ENCODE data around the gene NTRK3. TPM values are rescaled to one million over a fixed set of nuclear protein-coding genes. Genes with fewer than 3 reads are reported as not detected.

NTRK3 gene
- total and polyA plus RNA-seq, 12 donors, result 0.45 to 5.6 (median 2.3) TPM

DNA sequence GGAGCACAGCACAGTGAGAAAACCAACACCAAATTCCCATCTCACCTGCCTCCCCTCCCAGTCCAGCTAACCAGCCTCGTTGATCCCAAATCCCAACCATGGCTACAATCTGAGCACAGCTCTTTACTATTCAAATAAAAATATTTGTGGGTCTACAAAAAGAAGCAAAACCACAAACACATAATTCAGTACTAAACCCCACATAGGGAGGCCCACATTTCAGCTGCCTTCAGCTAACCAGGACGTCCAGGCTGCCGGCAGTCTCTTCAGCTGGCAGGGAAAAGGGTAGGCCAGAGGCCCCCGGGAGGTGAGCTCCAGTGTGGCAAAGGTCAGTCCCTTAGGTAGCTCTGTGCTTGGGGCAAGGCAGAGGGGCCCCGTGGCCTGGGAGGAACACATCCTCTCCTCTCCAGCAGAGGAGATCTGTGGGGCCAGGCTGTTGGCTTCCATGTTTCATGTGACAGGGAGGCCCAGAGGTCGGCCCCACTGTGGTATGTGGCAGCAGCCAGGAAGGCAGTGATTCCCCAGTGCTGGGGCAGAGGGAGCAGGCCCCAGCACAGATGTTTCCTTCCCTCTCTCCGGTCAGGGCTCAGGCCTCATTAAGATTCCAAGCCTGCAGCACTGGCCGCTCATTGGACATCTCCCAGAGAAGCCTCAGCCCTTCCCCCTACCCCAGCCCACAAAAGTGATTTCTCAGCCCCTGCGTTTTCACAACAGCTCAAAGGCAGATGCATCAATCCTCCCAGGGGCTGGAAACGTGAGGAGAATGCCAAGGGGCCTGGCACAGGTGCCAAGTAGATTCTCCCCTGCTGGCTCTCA is 381.4 kb downstream of the NTRK3 start:
- DNase-seq (peak in 1 of 2 donors; percentile 8), ATAC-seq (peak in 7 of 8 donors; percentile 19 to 70 (median 50))
- Histone ChIP-seq H3K27me3 (no peaks in the 10 kb centered on the region), H3K4me3 (no peak overlapping the region), H3K36me3 (no peaks in the 10 kb centered on the region), H3K27ac (no peak overlapping the region), H3K9me3 (no peaks in the 10 kb centered on the region), H3K4me1 (peaks cover 0 to 16% (median 7%) of the 10 kb centered on the region in 9 donors)
- intact Hi-C loops (cut with DNase I), result loop anchor here in 3 of 10 donors (5.0 to 10.0 kb wide), 3 partner anchors 60 to 647 kb away; no protein-coding TSS in a partner anchor
- TF ChIP-seq CTCF (IDR thresholded peaks at IDR 0.05), result no peak
- 49 to 60% methylated on average over 9 to 10 of the region's 10 CpGs for WGBS, 2 donors

GRCh38 chr15:87873516-87873915 is 383.0 kb downstream of the NTRK3 start:
- no peak for DNase-seq

DNA sequence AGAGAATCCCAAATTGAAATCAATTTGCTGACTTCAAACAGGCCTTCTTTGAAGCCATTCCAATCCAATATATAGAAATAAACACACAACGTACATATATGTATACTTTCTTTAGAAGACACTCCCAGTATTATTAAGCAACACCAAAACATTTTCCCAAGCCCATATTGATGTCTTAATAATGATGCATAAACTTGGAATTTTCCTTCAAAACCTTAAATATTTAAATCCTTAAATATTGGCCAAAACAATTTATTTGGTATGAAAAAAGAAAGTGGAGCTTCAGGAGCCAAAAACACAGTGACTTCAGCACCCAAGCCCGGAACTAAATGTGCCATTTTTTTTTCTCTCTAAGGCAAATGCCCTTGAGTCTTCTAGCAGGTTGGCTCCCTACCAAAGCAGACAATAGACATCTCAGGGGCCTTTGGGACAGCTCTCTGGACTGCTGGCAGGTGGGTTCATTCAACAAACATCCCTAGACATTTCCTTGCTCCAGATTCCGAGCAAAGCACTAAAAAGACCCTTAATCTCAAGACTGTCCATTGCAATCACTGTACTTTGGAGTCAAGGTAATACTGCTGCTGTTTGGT is 384.7 kb downstream of the NTRK3 start:
- H3K27ac ChIP-seq, result no peak overlapping the region
- no peaks in the 10 kb centered on the region for H3K27me3 ChIP-seq
- H3K4me3 ChIP-seq, result no peak overlapping the region
- no peaks in the 10 kb centered on the region for H3K36me3 ChIP-seq
- 59 to 79% methylated on average over 3 of the region's 3 CpGs for WGBS, 2 donors
- intact Hi-C loops (cut with DNase I), result loop anchor here in 3 of 10 donors (5.0 to 10.0 kb wide), 3 partner anchors 57 to 650 kb away; no protein-coding TSS in a partner anchor
- H3K4me1 ChIP-seq, result peaks cover 0 to 8% (median 2%) of the 10 kb centered on the region in 9 donors
- ATAC-seq, result no peak
- H3K9me3 ChIP-seq, result no peaks in the 10 kb centered on the region
- no peak for TF ChIP-seq CTCF (IDR thresholded peaks at IDR 0.05)
- no peak for DNase-seq

More at GRCh38 chr15:87873516-87873915, 383.0 kb downstream of the NTRK3 start:
- H3K27me3 ChIP-seq, result no peaks in the 10 kb centered on the region
- 52 to 72% methylated on average over 8 of the region's 8 CpGs for WGBS, 2 donors
- H3K27ac ChIP-seq, result no peak overlapping the region
- H3K4me3 ChIP-seq, result no peak overlapping the region
- TF ChIP-seq CTCF (IDR thresholded peaks at IDR 0.05), result no peak
- H3K36me3 ChIP-seq, result no peaks in the 10 kb centered on the region
- peaks cover 0 to 16% (median 7%) of the 10 kb centered on the region in 9 donors for H3K4me1 ChIP-seq
- ATAC-seq, result no peak
- no peaks in the 10 kb centered on the region for H3K9me3 ChIP-seq
- intact Hi-C loops (cut with DNase I), result loop anchor here in 3 of 10 donors (5.0 to 10.0 kb wide), 3 partner anchors 59 to 649 kb away; no protein-coding TSS in a partner anchor

DNA sequence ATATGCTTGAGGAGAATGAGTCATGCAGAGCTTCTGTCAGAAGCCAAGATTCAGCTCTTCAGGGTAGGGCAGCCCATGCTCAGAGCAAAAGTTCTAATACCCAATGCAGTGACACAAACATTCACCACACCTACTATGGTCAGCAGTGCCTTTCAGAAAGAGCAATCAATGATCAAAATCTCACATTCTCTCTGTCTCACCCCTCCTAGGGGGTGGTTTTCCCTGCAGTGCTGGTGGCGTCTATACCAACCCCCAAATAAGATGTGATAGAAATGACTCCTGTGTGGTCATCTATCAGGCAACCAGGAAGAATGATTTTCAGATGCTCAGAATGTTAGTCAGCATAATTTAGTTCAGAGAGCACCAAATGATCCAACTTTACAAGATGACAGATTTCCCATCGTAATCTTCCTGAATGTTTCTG is 385.3 kb downstream of the NTRK3 start:
- no peaks in the 10 kb centered on the region for H3K27me3 ChIP-seq
- H3K4me3 ChIP-seq, result no peak overlapping the region
- WGBS, 2 donors, result 90% methylated on average over 2 of the region's 2 CpGs
- DNase-seq, result no peak
- no peak overlapping the region for H3K27ac ChIP-seq
- no peak for ATAC-seq
- no peaks in the 10 kb centered on the region for H3K36me3 ChIP-seq
- intact Hi-C loops (cut with DNase I), result loop anchor here in 3 of 10 donors (5.0 to 10.0 kb wide), 3 partner anchors 56 to 651 kb away; no protein-coding TSS in a partner anchor
- peaks cover 0 to 8% (median 0%) of the 10 kb centered on the region in 9 donors for H3K4me1 ChIP-seq
- no peaks in the 10 kb centered on the region for H3K9me3 ChIP-seq
- TF ChIP-seq CTCF (IDR thresholded peaks at IDR 0.05), result no peak
